ENCODE measurements around the gene LMTK2.

Gene LMTK2

GRCh38 chr7:98178762-98179490 lies 72.3 kb downstream of the LMTK2 start:
- no peak for DNase-seq

GRCh38 chr7:98180751-98181150 lies 74.1 kb downstream of the LMTK2 start:
- DNase-seq: no peak

GRCh38 chr7:98185101-98185500 lies 78.4 kb downstream of the LMTK2 start:
- no peak for DNase-seq

GRCh38 chr7:98186452-98187137 lies 79.9 kb downstream of the LMTK2 start:
- DNase-seq: no peak

GRCh38 chr7:98187138-98187502 lies 80.5 kb downstream of the LMTK2 start:
- DNase-seq: no peak

- no peak for DNase-seq
Observed at GRCh38 chr7:98189559-98189958, 82.9 kb downstream of the LMTK2 start.

- DNase-seq: no peak
Observed at GRCh38 chr7:98191668-98192431, 85.2 kb downstream of the LMTK2 start.

- no peak for DNase-seq
Observed at GRCh38 chr7:98192781-98193457, 86.3 kb downstream of the LMTK2 start.

- no peak for DNase-seq
Observed at GRCh38 chr7:98193474-98194180, 87.0 kb downstream of the LMTK2 start.

- DNase-seq: no peak
Observed at GRCh38 chr7:98194186-98194585, 87.5 kb downstream of the LMTK2 start.

- DNase-seq: no peak
Observed at GRCh38 chr7:98194672-98195457, 88.2 kb downstream of the LMTK2 start.

GRCh38 chr7:98196706-98197605 lies 90.3 kb downstream of the LMTK2 start:
- no peak for DNase-seq

- DNase-seq: no peak
Observed at GRCh38 chr7:98199131-98199530, 92.5 kb downstream of the LMTK2 start.

GRCh38 chr7:98200364-98200763 lies 93.7 kb downstream of the LMTK2 start:
- DNase-seq: no peak

- peak; percentile 66 for DNase-seq
Observed at GRCh38 chr7:98202367-98203195, 95.9 kb downstream of the LMTK2 start.

GRCh38 chr7:98203261-98203963 lies 96.8 kb downstream of the LMTK2 start:
- no peak for DNase-seq

- no peak for DNase-seq
Observed at GRCh38 chr7:98203964-98204605, 97.4 kb downstream of the LMTK2 start.

- no peak for DNase-seq
Observed at GRCh38 chr7:98204670-98205069, 98.0 kb downstream of the LMTK2 start.

Measured in CD4-positive, alpha-beta T cell treated with Interleukin-10 for 1 hour (primary cell).